Upper lobe of left lung (tissue), 4 donors: ENCODE results near the gene BPHL.

ENCODE experiments used
- CTCF ChIP-seq, 6 experiments: fragments of 450-650 bp in 4 of 6; fragments of 200-600 bp in 2 of 6; sonication (generic) in 2 of 6; IDR thresholded peaks; one replicate each; pipeline ENCODE4 v1.5.1; 2016 to 2019; ENCODE audit warnings: antibody characterized with exemption in 6 of 6
- POLR2AphosphoS5 ChIP-seq, 2 donors: sonication (generic); formaldehyde crosslinking; IDR thresholded peaks; one replicate each; pipeline ENCODE4 v1.5.1; 2017; ENCODE audit warnings: antibody characterized with exemption in 2 of 2

- TF ChIP-seq CTCF (IDR thresholded peaks at IDR 0.05): no peak
- no peak for TF ChIP-seq POLR2AphosphoS5 (IDR thresholded peaks at IDR 0.05)
Observed at GRCh38 chr6:3122823-3123182, 4.3 kb downstream of the BPHL start.
